Transverse colon (tissue), 4 donors: ENCODE results near the gene DNER.

Experiments
- CTCF ChIP-seq, 5 experiments: fragments of 200-600 bp in 3 of 5; fragments of 450-650 bp in 2 of 5; sonication (generic) in 3 of 5; IDR thresholded peaks; 1 replicate in 2 of 5; 2 replicates in 3 of 5; pipeline ENCODE4 v1.5.1; 2016 to 2017; ENCODE audit warnings: antibody characterized with exemption in 5 of 5, inconsistent platforms in 3 of 5, mild to moderate bottlenecking in 2 of 5, moderate library complexity in 1 of 5
- POLR2A ChIP-seq: fragments of 450-650 bp; IDR thresholded peaks from one replicate; pipeline ENCODE4 v1.6.1; 2016; ENCODE audit warnings: antibody characterized with exemption, mild to moderate bottlenecking, moderate library complexity
- POLR2AphosphoS5 ChIP-seq, 3 donors: sonication (generic); formaldehyde crosslinking; IDR thresholded peaks; one replicate each; pipeline ENCODE4 v1.6.1; 2016; ENCODE audit warnings: antibody characterized with exemption in 3 of 3

DNA sequence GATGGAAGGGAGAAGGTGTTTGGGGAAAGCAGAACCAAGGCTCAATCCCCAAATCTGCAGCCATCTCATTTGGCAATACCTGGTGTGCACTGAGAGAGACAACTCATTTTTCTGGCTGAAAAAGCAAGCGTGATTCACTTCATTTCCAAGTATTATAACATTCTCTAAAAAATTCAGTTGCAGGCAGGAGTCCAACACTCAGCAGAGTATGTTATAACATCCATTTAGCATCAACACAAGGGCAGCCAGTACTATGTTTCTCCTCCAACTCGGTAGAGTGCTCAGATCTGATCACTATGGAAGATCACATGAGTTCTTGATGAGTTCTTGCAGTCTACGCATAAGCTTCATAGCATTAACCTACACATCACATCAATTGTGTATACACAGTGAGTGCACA lies 343.8 kb downstream of the DNER start:
- TF ChIP-seq POLR2A = no peak
- no peak for TF ChIP-seq CTCF (IDR thresholded peaks at IDR 0.05)
- TF ChIP-seq POLR2AphosphoS5 (IDR thresholded peaks at IDR 0.05) = no peak
